ENCODE measurements around the gene RNU1-3. TPM values are rescaled to one million over a fixed set of nuclear protein-coding genes. Genes with fewer than 3 reads are reported as not detected.
"Not testable (repeated sequence)": the region's sequence is repeated elsewhere in the genome, so short reads cannot be mapped to it uniquely, and the experiment has no call there.

RNU1-3 gene
- total and polyA plus RNA-seq, 4 donors, result 1.2 to 29,651 (median 4,182) TPM; not detected in 1

- not testable (repeated sequence) for H3K27ac ChIP-seq (ENCODE audit: low read depth, low read length); H3K4me1 ChIP-seq (ENCODE audit: control insufficient read depth, insufficient read depth, low read length); H3K36me3 ChIP-seq (ENCODE audit: control insufficient read depth, insufficient read depth, low read length); H3K4me3 ChIP-seq (ENCODE audit: low read depth, low read length); DNase-seq (ENCODE audit: low read depth in 4 of 6, low spot score in 6 of 6); H3K9me3 ChIP-seq (ENCODE audit: control insufficient read depth, insufficient read depth, low read length); H3K27me3 ChIP-seq (ENCODE audit: control insufficient read depth, insufficient read depth, low read length)
- WGBS (ENCODE audit: insufficient coverage), result 76% methylated on average over 4 of the region's 6 CpGs
These were observed 39.6 kb upstream of the RNU1-3 start for GRCh38 chr1:16706302-16706701.

GRCh38 chr1:16704502-16705100, 37.9 kb upstream of the RNU1-3 start:
- H3K4me1 ChIP-seq (ENCODE audit: control insufficient read depth, insufficient read depth, low read length); H3K4me3 ChIP-seq (ENCODE audit: low read depth, low read length); H3K36me3 ChIP-seq (ENCODE audit: control insufficient read depth, insufficient read depth, low read length); DNase-seq (ENCODE audit: low read depth in 4 of 6, low spot score in 6 of 6); H3K27me3 ChIP-seq (ENCODE audit: control insufficient read depth, insufficient read depth, low read length); H3K9me3 ChIP-seq (ENCODE audit: control insufficient read depth, insufficient read depth, low read length); H3K27ac ChIP-seq (ENCODE audit: low read depth, low read length): not testable (repeated sequence)
- 90% methylated on average over 2 of the region's 16 CpGs for WGBS (ENCODE audit: insufficient coverage)

GRCh38 chr1:16704076-16704475, 37.3 kb upstream of the RNU1-3 start:
- H3K36me3 ChIP-seq (ENCODE audit: control insufficient read depth, insufficient read depth, low read length); H3K27me3 ChIP-seq (ENCODE audit: control insufficient read depth, insufficient read depth, low read length); H3K9me3 ChIP-seq (ENCODE audit: control insufficient read depth, insufficient read depth, low read length); DNase-seq (ENCODE audit: low read depth in 4 of 6, low spot score in 6 of 6); H3K27ac ChIP-seq (ENCODE audit: low read depth, low read length); H3K4me3 ChIP-seq (ENCODE audit: low read depth, low read length); H3K4me1 ChIP-seq (ENCODE audit: control insufficient read depth, insufficient read depth, low read length): not testable (repeated sequence)
- 48% methylated on average over 2 of the region's 13 CpGs for WGBS (ENCODE audit: insufficient coverage)

- H3K27me3 ChIP-seq (ENCODE audit: control insufficient read depth, insufficient read depth, low read length); H3K4me1 ChIP-seq (ENCODE audit: control insufficient read depth, insufficient read depth, low read length); H3K27ac ChIP-seq (ENCODE audit: low read depth, low read length); DNase-seq (ENCODE audit: low read depth in 4 of 6, low spot score in 6 of 6); H3K36me3 ChIP-seq (ENCODE audit: control insufficient read depth, insufficient read depth, low read length); H3K9me3 ChIP-seq (ENCODE audit: control insufficient read depth, insufficient read depth, low read length); H3K4me3 ChIP-seq (ENCODE audit: low read depth, low read length): not testable (repeated sequence)
- no CpG with 5 or more reads among the region's 5 CpGs for WGBS (ENCODE audit: insufficient coverage)
These were observed 36.9 kb upstream of the RNU1-3 start for GRCh38 chr1:16703602-16704001.

- not testable (repeated sequence) for H3K27ac ChIP-seq (ENCODE audit: low read depth, low read length); H3K27me3 ChIP-seq (ENCODE audit: control insufficient read depth, insufficient read depth, low read length); H3K4me3 ChIP-seq (ENCODE audit: low read depth, low read length); H3K9me3 ChIP-seq (ENCODE audit: control insufficient read depth, insufficient read depth, low read length); DNase-seq (ENCODE audit: low read depth in 4 of 6, low spot score in 6 of 6); H3K36me3 ChIP-seq (ENCODE audit: control insufficient read depth, insufficient read depth, low read length); H3K4me1 ChIP-seq (ENCODE audit: control insufficient read depth, insufficient read depth, low read length)
- no CpG with 5 or more reads among the region's 7 CpGs for WGBS (ENCODE audit: insufficient coverage)
These were observed 36.4 kb upstream of the RNU1-3 start for GRCh38 chr1:16703141-16703540.

- not testable (repeated sequence) for H3K36me3 ChIP-seq (ENCODE audit: control insufficient read depth, insufficient read depth, low read length); H3K9me3 ChIP-seq (ENCODE audit: control insufficient read depth, insufficient read depth, low read length); H3K4me1 ChIP-seq (ENCODE audit: control insufficient read depth, insufficient read depth, low read length); H3K27ac ChIP-seq (ENCODE audit: low read depth, low read length); H3K4me3 ChIP-seq (ENCODE audit: low read depth, low read length); H3K27me3 ChIP-seq (ENCODE audit: control insufficient read depth, insufficient read depth, low read length); DNase-seq (ENCODE audit: low read depth in 4 of 6, low spot score in 6 of 6)
- no CpG with 5 or more reads among the region's 5 CpGs for WGBS (ENCODE audit: insufficient coverage)
These were observed 35.5 kb upstream of the RNU1-3 start for GRCh38 chr1:16702280-16702679.

- not testable (repeated sequence) for DNase-seq (ENCODE audit: low read depth in 4 of 6, low spot score in 6 of 6); H3K36me3 ChIP-seq (ENCODE audit: control insufficient read depth, insufficient read depth, low read length); H3K27me3 ChIP-seq (ENCODE audit: control insufficient read depth, insufficient read depth, low read length); H3K27ac ChIP-seq (ENCODE audit: low read depth, low read length); H3K4me1 ChIP-seq (ENCODE audit: control insufficient read depth, insufficient read depth, low read length); H3K4me3 ChIP-seq (ENCODE audit: low read depth, low read length); H3K9me3 ChIP-seq (ENCODE audit: control insufficient read depth, insufficient read depth, low read length)
- no CpG with 5 or more reads among the region's 37 CpGs for WGBS (ENCODE audit: insufficient coverage)
These were observed 34.4 kb upstream of the RNU1-3 start for GRCh38 chr1:16701189-16701588.

GRCh38 chr1:16700138-16700895, 33.6 kb upstream of the RNU1-3 start:
- not testable (repeated sequence) for H3K9me3 ChIP-seq (ENCODE audit: control insufficient read depth, insufficient read depth, low read length); H3K4me1 ChIP-seq (ENCODE audit: control insufficient read depth, insufficient read depth, low read length); H3K4me3 ChIP-seq (ENCODE audit: low read depth, low read length); H3K36me3 ChIP-seq (ENCODE audit: control insufficient read depth, insufficient read depth, low read length); H3K27ac ChIP-seq (ENCODE audit: low read depth, low read length); DNase-seq (ENCODE audit: low read depth in 4 of 6, low spot score in 6 of 6); H3K27me3 ChIP-seq (ENCODE audit: control insufficient read depth, insufficient read depth, low read length)
- WGBS (ENCODE audit: insufficient coverage), result no CpG with 5 or more reads among the region's 57 CpGs

GRCh38 chr1:16699440-16699839, 32.7 kb upstream of the RNU1-3 start:
- H3K27me3 ChIP-seq (ENCODE audit: control insufficient read depth, insufficient read depth, low read length); H3K9me3 ChIP-seq (ENCODE audit: control insufficient read depth, insufficient read depth, low read length); H3K4me3 ChIP-seq (ENCODE audit: low read depth, low read length); H3K27ac ChIP-seq (ENCODE audit: low read depth, low read length); DNase-seq (ENCODE audit: low read depth in 4 of 6, low spot score in 6 of 6); H3K36me3 ChIP-seq (ENCODE audit: control insufficient read depth, insufficient read depth, low read length); H3K4me1 ChIP-seq (ENCODE audit: control insufficient read depth, insufficient read depth, low read length): not testable (repeated sequence)
- 4% methylated on average over 36 of the region's 52 CpGs for WGBS (ENCODE audit: insufficient coverage)

- not testable (repeated sequence) for H3K27ac ChIP-seq (ENCODE audit: low read depth, low read length); H3K4me1 ChIP-seq (ENCODE audit: control insufficient read depth, insufficient read depth, low read length); H3K27me3 ChIP-seq (ENCODE audit: control insufficient read depth, insufficient read depth, low read length); H3K9me3 ChIP-seq (ENCODE audit: control insufficient read depth, insufficient read depth, low read length); DNase-seq (ENCODE audit: low read depth in 4 of 6, low spot score in 6 of 6); H3K36me3 ChIP-seq (ENCODE audit: control insufficient read depth, insufficient read depth, low read length); H3K4me3 ChIP-seq (ENCODE audit: low read depth, low read length)
- WGBS (ENCODE audit: insufficient coverage), result no CpG with 5 or more reads among the region's 7 CpGs
These were observed 30.4 kb upstream of the RNU1-3 start for GRCh38 chr1:16697152-16697551.

Data from spinal cord (tissue), 10 donors.